HL-60 (cell line): ENCODE measurements around the gene ANKS1A.
"Not testable (repeated sequence)": the region's sequence is repeated elsewhere in the genome, so short reads cannot be mapped to it uniquely, and the experiment has no call there.

Experiments
- DNase-seq, 2 experiments: peaks; one replicate each; pipeline ENCODE4 v3.0.0-alpha.2; 2010 to 2020; ENCODE audit warnings: low read depth in 1 of 2, low spot score in 1 of 2
- H3K27ac ChIP-seq: fragments of 250-450 bp; sonication (Bioruptor Pico); replicated peaks from 2 replicates; pipeline ENCODE4 v1.5.1; 2020; ENCODE audit warnings: mild to moderate bottlenecking, moderate library complexity
- H3K27me3 ChIP-seq: fragments of 250-450 bp; sonication (Bioruptor Pico); 2 replicates; pipeline ENCODE4 v1.5.1; 2021; ENCODE audit warnings: mild to moderate bottlenecking, moderate library complexity; ENCODE audit not compliant: insufficient read depth, poor library complexity, severe bottlenecking
- H3K4me3 ChIP-seq: replicated peaks from 2 replicates; pipeline ENCODE4 v1.5.1; 2011; ENCODE audit warnings: mild to moderate bottlenecking, control low read depth, low read length; ENCODE audit not compliant: insufficient read depth
- CTCF ChIP-seq: IDR thresholded peaks from one replicate; pipeline ENCODE4 v1.5.1; 2011; ENCODE audit warnings: low read length, control low read depth, inconsistent platforms; ENCODE audit not compliant: insufficient read depth
- GABPA ChIP-seq: IDR thresholded peaks from 2 replicates; pipeline ENCODE4 v1.6.1; 2012; ENCODE audit warnings: low read depth
- POLR2AphosphoS5 ChIP-seq: IDR thresholded peaks from 2 replicates; pipeline ENCODE4 v1.6.1; 2012; ENCODE audit warnings: low read depth
- REST ChIP-seq: IDR thresholded peaks from 2 replicates; pipeline ENCODE4 v1.6.1; 2012; ENCODE audit warnings: low read depth; ENCODE audit not compliant: insufficient replicate concordance
- SPI1 ChIP-seq: IDR thresholded peaks from 2 replicates; pipeline ENCODE4 v1.6.1; 2012; ENCODE audit warnings: low read depth, mild to moderate bottlenecking, borderline replicate concordance

Gene ANKS1A

GRCh38 chr6:35136185-35136584 lies 247.1 kb downstream of the ANKS1A start:
- TF ChIP-seq GABPA (no peak), REST (no peak), CTCF (no peak), SPI1 (no peak), POLR2AphosphoS5 (no peak)
- H3K27ac ChIP-seq = no peak overlapping the region
- no peaks in the 10 kb centered on the region for H3K27me3 ChIP-seq
- no peak overlapping the region for H3K4me3 ChIP-seq
- DNase-seq = no peak

GRCh38 chr6:35138191-35138590 lies 249.1 kb downstream of the ANKS1A start:
- H3K4me3 ChIP-seq, DNase-seq, H3K27me3 ChIP-seq, H3K27ac ChIP-seq: not testable (repeated sequence)

- no peaks in the 10 kb centered on the region for H3K27me3 ChIP-seq
- no peak overlapping the region for H3K27ac ChIP-seq
- TF ChIP-seq CTCF (no peak), POLR2AphosphoS5 (no peak), SPI1 (no peak), REST (no peak), GABPA (no peak)
- no peak for DNase-seq
- H3K4me3 ChIP-seq = no peak overlapping the region
Observed at GRCh38 chr6:35139470-35139869, 250.4 kb downstream of the ANKS1A start.

- DNase-seq = peak; percentile 35 to 53
- TF ChIP-seq GABPA (no peak), CTCF (peak; percentile 67)
- no peaks in the 10 kb centered on the region for H3K27me3 ChIP-seq
- H3K27ac ChIP-seq = no peak overlapping the region
- H3K4me3 ChIP-seq = no peak overlapping the region
Observed at GRCh38 chr6:35139924-35140638, 251.0 kb downstream of the ANKS1A start.
